GM12878 (cell line): ENCODE measurements around the gene LHFPL3. TPM values are rescaled to one million over a fixed set of nuclear protein-coding genes. Genes with fewer than 3 reads are reported as not detected.

Source experiments
- ATAC-seq: fragments of 200-7000 bp; cut with Tn5 transposase; 3 replicates; pipeline ENCODE4 v1.9.1; 2020; ENCODE audit warnings: mild to moderate bottlenecking, moderate library complexity
- BruUV-seq: library from RNA; stranded (reverse); fragments of 400-500 nt; replicated peaks from 2 replicates; lab custom pipeline; 2021; lab: Mats Ljungman, UMichigan
- CTCF ChIA-PET: fragments of 300-600 bp; sonication (Branson Sonifier 250); formaldehyde crosslinking; extraction: SDS; loops from one replicate; lab custom pipeline; 2021; ENCODE audit warnings: inconsistent platforms; lab: Yijun Ruan, JAX
- POLR2A ChIA-PET: fragments of 350-600 bp; formaldehyde crosslinking; extraction: SDS; loops from one replicate; lab custom pipeline; 2021; ENCODE audit warnings: inconsistent platforms; lab: Charles Lee
- RAD21 ChIA-PET: fragments of 300-600 bp; sonication (Branson Sonifier 250); formaldehyde crosslinking; loops from one replicate; lab custom pipeline; 2023; ENCODE audit warnings: antibody characterized with exemption; ENCODE audit not compliant: unreplicated experiment; lab: Charles Lee
- SMC1A ChIA-PET: fragments of 300-600 bp; sonication (Branson Sonifier 250); formaldehyde crosslinking; loops from one replicate; lab custom pipeline; 2023; ENCODE audit not compliant: unreplicated experiment, uncharacterized antibody; lab: Charles Lee
- DNase-seq: peaks from one replicate; pipeline ENCODE4 v3.0.0-alpha.2; 2011; ENCODE audit warnings: low read depth, low spot score
- FAIRE-seq: peaks from 3 replicates; lab custom pipeline; 2011; peaks lifted over from hg19 to GRCh38; lab: Jason Lieb, UNC
- H2AFZ ChIP-seq: 2 replicates; pipeline ENCODE4 v1.6.0; 2011; ENCODE audit warnings: low read depth, low read length, control low read depth; ENCODE audit not compliant: control insufficient read depth
- H3K27ac ChIP-seq: 2 replicates; pipeline ENCODE4 v1.5.1; 2011; ENCODE audit warnings: control low read depth; ENCODE audit not compliant: control insufficient read depth, insufficient read depth
- H3K27me3 ChIP-seq, 2 experiments: replicated peaks in 1 of 2; 2 replicates each; pipeline versions ENCODE4 v1.6.0 to v1.6.1; 2011; ENCODE audit warnings: low read length in 1 of 2; ENCODE audit not compliant: control insufficient read depth in 2 of 2, insufficient read depth in 2 of 2
- H3K36me3 ChIP-seq, 2 experiments: 2 replicates each; pipeline ENCODE4 v1.5.1; 2011; ENCODE audit warnings: low read length in 1 of 2; ENCODE audit not compliant: control insufficient read depth in 2 of 2, insufficient read depth in 2 of 2
- H3K4me1 ChIP-seq: 2 replicates; pipeline ENCODE4 v1.6.1; 2011; ENCODE audit warnings: mild to moderate bottlenecking, low read length, moderate library complexity, mixed read lengths; ENCODE audit not compliant: control insufficient read depth, insufficient read depth
- H3K4me2 ChIP-seq: 2 replicates; pipeline ENCODE4 v1.6.0; 2011; ENCODE audit warnings: control low read depth; ENCODE audit not compliant: control insufficient read depth, insufficient read depth
- H3K4me3 ChIP-seq: fragments of 200-600 bp; sonication (generic); 2 replicates; pipeline ENCODE4 v1.5.1; 2016
- H3K79me2 ChIP-seq: 2 replicates; pipeline ENCODE4 v1.6.0; 2011; ENCODE audit warnings: low read length; ENCODE audit not compliant: control insufficient read depth, insufficient read depth
- H3K9ac ChIP-seq: 2 replicates; pipeline ENCODE4 v1.8.0; 2011; ENCODE audit warnings: low read length, control low read depth, mixed read lengths; ENCODE audit not compliant: control insufficient read depth, insufficient read depth
- H3K9me3 ChIP-seq: replicated peaks from 3 replicates; pipeline ENCODE4 v1.5.1; 2011; ENCODE audit warnings: mild to moderate bottlenecking, low read length; ENCODE audit not compliant: control insufficient read depth, insufficient read depth
- H4K20me1 ChIP-seq: 2 replicates; pipeline ENCODE4 v1.6.0; 2011; ENCODE audit not compliant: control insufficient read depth, insufficient read depth
- ASH2L ChIP-seq: fragments of 300-600, 200-600 bp; sonication (generic); IDR thresholded peaks from 2 replicates; pipeline ENCODE4 v1.6.1; 2017; ENCODE audit warnings: low read depth, mild to moderate bottlenecking, borderline replicate concordance
- BMI1 ChIP-seq: fragments of 450-650 bp; IDR thresholded peaks from 2 replicates; pipeline ENCODE4 v1.6.1; 2016; ENCODE audit warnings: mild to moderate bottlenecking, moderate library complexity, borderline replicate concordance
- CEBPB ChIP-seq, 2 experiments: fragments of 150-350 bp in 1 of 2; IDR thresholded peaks; 2 replicates each; pipeline ENCODE4 v1.6.1; 2012 to 2014; ENCODE audit warnings: low read depth in 2 of 2, low read length in 2 of 2, borderline replicate concordance in 1 of 2, inconsistent platforms in 1 of 2
- CHD2 ChIP-seq: IDR thresholded peaks from 2 replicates; pipeline ENCODE4 v1.6.1; 2011; ENCODE audit warnings: low read depth, low read length, improper control_type of control experiment, borderline replicate concordance
- CHD4 ChIP-seq: fragments of 200-600 bp; sonication (generic); IDR thresholded peaks from 2 replicates; pipeline ENCODE4 v1.6.1; 2016; ENCODE audit warnings: mild to moderate bottlenecking
- ESRRA ChIP-seq: IDR thresholded peaks from 2 replicates; pipeline ENCODE4 v1.6.1; 2012; ENCODE audit warnings: mild to moderate bottlenecking, low read length, improper control_type of control experiment
- MEF2A ChIP-seq: IDR thresholded peaks from 2 replicates; pipeline ENCODE4 v1.6.1; 2011; ENCODE audit warnings: low read depth, mild to moderate bottlenecking, low read length, moderate library complexity; ENCODE audit not compliant: insufficient read depth
- MXI1 ChIP-seq: fragments of 150-350 bp; IDR thresholded peaks from 2 replicates; pipeline ENCODE4 v1.6.1; 2011; ENCODE audit warnings: low read depth, mild to moderate bottlenecking, inconsistent platforms, low read length, improper control_type of control experiment
- TBL1XR1 ChIP-seq: IDR thresholded peaks from 2 replicates; pipeline ENCODE4 v1.6.1; 2012; ENCODE audit warnings: low read depth, low read length, improper control_type of control experiment
- USF1 ChIP-seq: IDR thresholded peaks from 2 replicates; pipeline ENCODE4 v1.6.1; 2011; ENCODE audit warnings: borderline replicate concordance, low read depth, mild to moderate bottlenecking, moderate library complexity, mixed read lengths, low read length; ENCODE audit not compliant: insufficient read depth; ENCODE audit errors: extremely low read length
- ZNF274 ChIP-seq: IDR thresholded peaks from one replicate; pipeline ENCODE4 v1.8.0; 2011; ENCODE audit not compliant: insufficient read length, insufficient read depth
- ZNF622 ChIP-seq: fragments of 450-650 bp; IDR thresholded peaks from 2 replicates; pipeline ENCODE4 v1.6.1; 2017; ENCODE audit warnings: mild to moderate bottlenecking, inconsistent platforms
- WGBS: methylation state at CpG from one replicate; pipeline ENCODE4 v1.1.6; 2016; ENCODE audit warnings: low lambda C conversion rate; ENCODE audit not compliant: insufficient replicate concordance, insufficient coverage; ENCODE audit errors: missing lambda C conversion rate; 5-methylcytosine and 5-hydroxymethylcytosine counted together
- in situ Hi-C: fragments of 300-500 bp; cut with MboI; formaldehyde crosslinking; loops from 9 replicates; pipeline ENCODE4 v1.14.3; 2018; ENCODE audit warnings: mixed read lengths
- intact Hi-C: fragments of 100-400 bp; cut with micrococcal nuclease; formaldehyde crosslinking; loops from one replicate; pipeline ENCODE4 v1.14.2; 2022; ENCODE audit not compliant: unreplicated experiment
- polyA plus RNA-seq, 11 experiments: library from polyadenylated mRNA; depleted of rRNA in 4 of 11; unstranded in 6 of 11; stranded (reverse) in 5 of 11; fragments of >200 nt; fragmentation: Nextera tagmentation in 4 of 11; fragmentation: Illumina TruSeq in 1 of 11; extraction: Ambion mirVana in 4 of 11; extraction: Trizol in 1 of 11; gene quantifications; 1 replicate in 1 of 11; 2 replicates in 10 of 11; pipeline versions ENCODE4 v1.2.1 to v1.2.3, GENCODE V29; 2011 to 2016; ENCODE audit warnings: inconsistent platforms in 2 of 11, missing spikeins in 2 of 11, low read depth in 1 of 11
- total RNA-seq, 4 experiments: library from RNA; depleted of rRNA in 3 of 4; stranded (reverse); fragments of >200 nt in 3 of 4; fragmentation: Illumina TruSeq in 1 of 4; extraction: Trizol in 1 of 4; gene quantifications; 2 replicates each; pipeline versions ENCODE4 v1.2.1 to v1.2.3, GENCODE V29; 2013 to 2021
- TF ChIP-seq, protein P1 (sequence below): IDR thresholded peaks from 2 replicates; pipeline ENCODE4 v1.6.1; 2012; ENCODE audit warnings: low read length, inconsistent platforms
- TF ChIP-seq, protein P2 (sequence below): IDR thresholded peaks from 2 replicates; pipeline ENCODE4 v1.6.1; 2012; ENCODE audit warnings: mild to moderate bottlenecking, low read depth, low read length
- TF ChIP-seq, protein P3 (sequence below): fragments of 450-650 bp; IDR thresholded peaks from 2 replicates; pipeline ENCODE4 v1.6.1; 2017; ENCODE audit warnings: mild to moderate bottlenecking

Gene LHFPL3
- total and polyA plus RNA-seq, 10 of the 15 experiments (the other 5 are each of a cell fraction or from before 2014, with no cell fraction given): 0.09 TPM; not detected in 9

- TF ChIP-seq, protein P1, sequence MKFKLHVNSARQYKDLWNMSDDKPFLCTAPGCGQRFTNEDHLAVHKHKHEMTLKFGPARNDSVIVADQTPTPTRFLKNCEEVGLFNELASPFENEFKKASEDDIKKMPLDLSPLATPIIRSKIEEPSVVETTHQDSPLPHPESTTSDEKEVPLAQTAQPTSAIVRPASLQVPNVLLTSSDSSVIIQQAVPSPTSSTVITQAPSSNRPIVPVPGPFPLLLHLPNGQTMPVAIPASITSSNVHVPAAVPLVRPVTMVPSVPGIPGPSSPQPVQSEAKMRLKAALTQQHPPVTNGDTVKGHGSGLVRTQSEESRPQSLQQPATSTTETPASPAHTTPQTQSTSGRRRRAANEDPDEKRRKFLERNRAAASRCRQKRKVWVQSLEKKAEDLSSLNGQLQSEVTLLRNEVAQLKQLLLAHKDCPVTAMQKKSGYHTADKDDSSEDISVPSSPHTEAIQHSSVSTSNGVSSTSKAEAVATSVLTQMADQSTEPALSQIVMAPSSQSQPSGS: no peak
Observed at GRCh38 chr7:104777301-104777800, 448.9 kb downstream of the LHFPL3 start (continued).

DNA sequence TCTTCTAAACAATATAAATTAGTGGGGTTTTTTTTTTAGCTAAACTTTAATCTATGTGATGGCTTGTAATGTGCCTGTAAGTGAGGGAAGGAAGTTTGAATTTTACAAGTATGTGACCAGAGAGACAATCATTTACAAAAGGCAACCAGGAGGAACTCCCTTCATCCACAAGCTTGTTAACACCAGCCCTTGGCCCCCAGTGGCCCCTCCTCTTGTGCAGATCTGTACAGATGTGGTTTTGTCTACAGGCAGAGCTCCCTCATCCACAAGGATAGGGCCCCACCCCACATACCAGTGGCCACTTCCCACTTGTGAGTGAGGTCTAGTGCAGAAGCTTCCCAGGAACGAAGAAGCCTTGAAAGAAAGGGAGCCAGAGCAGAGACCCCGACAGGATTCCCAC lies 451.5 kb downstream of the LHFPL3 start:
- no peak for DNase-seq
- no peak overlapping the region for H3K4me2 ChIP-seq
- H3K36me3 ChIP-seq: no peaks in the 10 kb centered on the region
- BruUV-seq: no TSS peak
- in situ Hi-C loops (no loop called here), intact Hi-C loops (no loop called here)
- 5% methylated on average over 2 of the region's 2 CpGs for WGBS
- no peak for ATAC-seq
- no peak for FAIRE-seq
- H3K27ac ChIP-seq: no peak overlapping the region
- no peak overlapping the region for H3K9ac ChIP-seq
- no peaks in the 10 kb centered on the region for H3K9me3 ChIP-seq
- H3K4me3 ChIP-seq: no peak overlapping the region
- no peak overlapping the region for H2AFZ ChIP-seq
- peaks cover 0 to 2% of the 10 kb centered on the region in 2 experiments; a peak in 1 of 4 replicates for H3K27me3 ChIP-seq
- ChIA-PET POLR2A (no interaction called here), CTCF (interaction anchor here (0.8 kb wide), 1 partner anchor 10 kb away, joined by 3 read pairs; no protein-coding TSS in a partner anchor), RAD21 (no interaction called here), SMC1A (interaction anchor here (1.0 kb wide), 1 partner anchor 25 kb away, joined by 3 read pairs; no protein-coding TSS in a partner anchor)
- no peaks in the 10 kb centered on the region for H3K4me1 ChIP-seq
- no peaks in the 10 kb centered on the region for H3K79me2 ChIP-seq
- no peaks in the 10 kb centered on the region for H4K20me1 ChIP-seq
- TF ChIP-seq USF1: no peak
- no peak for TF ChIP-seq BMI1
- TF ChIP-seq, protein P2, sequence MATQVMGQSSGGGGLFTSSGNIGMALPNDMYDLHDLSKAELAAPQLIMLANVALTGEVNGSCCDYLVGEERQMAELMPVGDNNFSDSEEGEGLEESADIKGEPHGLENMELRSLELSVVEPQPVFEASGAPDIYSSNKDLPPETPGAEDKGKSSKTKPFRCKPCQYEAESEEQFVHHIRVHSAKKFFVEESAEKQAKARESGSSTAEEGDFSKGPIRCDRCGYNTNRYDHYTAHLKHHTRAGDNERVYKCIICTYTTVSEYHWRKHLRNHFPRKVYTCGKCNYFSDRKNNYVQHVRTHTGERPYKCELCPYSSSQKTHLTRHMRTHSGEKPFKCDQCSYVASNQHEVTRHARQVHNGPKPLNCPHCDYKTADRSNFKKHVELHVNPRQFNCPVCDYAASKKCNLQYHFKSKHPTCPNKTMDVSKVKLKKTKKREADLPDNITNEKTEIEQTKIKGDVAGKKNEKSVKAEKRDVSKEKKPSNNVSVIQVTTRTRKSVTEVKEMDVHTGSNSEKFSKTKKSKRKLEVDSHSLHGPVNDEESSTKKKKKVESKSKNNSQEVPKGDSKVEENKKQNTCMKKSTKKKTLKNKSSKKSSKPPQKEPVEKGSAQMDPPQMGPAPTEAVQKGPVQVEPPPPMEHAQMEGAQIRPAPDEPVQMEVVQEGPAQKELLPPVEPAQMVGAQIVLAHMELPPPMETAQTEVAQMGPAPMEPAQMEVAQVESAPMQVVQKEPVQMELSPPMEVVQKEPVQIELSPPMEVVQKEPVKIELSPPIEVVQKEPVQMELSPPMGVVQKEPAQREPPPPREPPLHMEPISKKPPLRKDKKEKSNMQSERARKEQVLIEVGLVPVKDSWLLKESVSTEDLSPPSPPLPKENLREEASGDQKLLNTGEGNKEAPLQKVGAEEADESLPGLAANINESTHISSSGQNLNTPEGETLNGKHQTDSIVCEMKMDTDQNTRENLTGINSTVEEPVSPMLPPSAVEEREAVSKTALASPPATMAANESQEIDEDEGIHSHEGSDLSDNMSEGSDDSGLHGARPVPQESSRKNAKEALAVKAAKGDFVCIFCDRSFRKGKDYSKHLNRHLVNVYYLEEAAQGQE: no peak
- no peak for TF ChIP-seq MXI1
- no peak for TF ChIP-seq CHD4
- no peak for TF ChIP-seq ASH2L
- no peak for TF ChIP-seq ZNF622
- TF ChIP-seq ZNF274: no peak
- no peak for TF ChIP-seq CHD2
- TF ChIP-seq, protein P3, sequence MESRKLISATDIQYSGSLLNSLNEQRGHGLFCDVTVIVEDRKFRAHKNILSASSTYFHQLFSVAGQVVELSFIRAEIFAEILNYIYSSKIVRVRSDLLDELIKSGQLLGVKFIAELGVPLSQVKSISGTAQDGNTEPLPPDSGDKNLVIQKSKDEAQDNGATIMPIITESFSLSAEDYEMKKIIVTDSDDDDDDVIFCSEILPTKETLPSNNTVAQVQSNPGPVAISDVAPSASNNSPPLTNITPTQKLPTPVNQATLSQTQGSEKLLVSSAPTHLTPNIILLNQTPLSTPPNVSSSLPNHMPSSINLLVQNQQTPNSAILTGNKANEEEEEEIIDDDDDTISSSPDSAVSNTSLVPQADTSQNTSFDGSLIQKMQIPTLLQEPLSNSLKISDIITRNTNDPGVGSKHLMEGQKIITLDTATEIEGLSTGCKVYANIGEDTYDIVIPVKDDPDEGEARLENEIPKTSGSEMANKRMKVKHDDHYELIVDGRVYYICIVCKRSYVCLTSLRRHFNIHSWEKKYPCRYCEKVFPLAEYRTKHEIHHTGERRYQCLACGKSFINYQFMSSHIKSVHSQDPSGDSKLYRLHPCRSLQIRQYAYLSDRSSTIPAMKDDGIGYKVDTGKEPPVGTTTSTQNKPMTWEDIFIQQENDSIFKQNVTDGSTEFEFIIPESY: no peak
- TF ChIP-seq TBL1XR1: no peak
- no peak for TF ChIP-seq CEBPB (IDR thresholded peaks at IDR 0.05; ENCODE audit: borderline replicate concordance in 1 of 2, low read depth in 2 of 2, low read length in 2 of 2)
- no peak for TF ChIP-seq ESRRA
- TF ChIP-seq MEF2A: no peak
